ENCODE data around the gene OR52W1. TPM values are rescaled to one million over a fixed set of nuclear protein-coding genes. Genes with fewer than 3 reads are reported as not detected.
A peak's percentile ranks its signal among the peaks of the same experiment; 100 is the strongest.

The OR52W1 gene
- total RNA-seq, 1 donor from 2014 or later: not detected

GRCh38 chr11:6233984-6234386 is 35.0 kb downstream of the OR52W1 start:
- Mint-ChIP-seq H3K4me1 (ENCODE audit: unreplicated experiment) (peaks cover 19% of the 10 kb centered on the region), H3K36me3 (ENCODE audit: unreplicated experiment) (no peaks in the 10 kb centered on the region), H3K27me3 (ENCODE audit: unreplicated experiment) (peaks cover 2% of the 10 kb centered on the region), H3K27ac (ENCODE audit: unreplicated experiment) (peak overlapping the region; percentile 99), H3K9me3 (ENCODE audit: unreplicated experiment) (no peaks in the 10 kb centered on the region), H3K4me3 (ENCODE audit: unreplicated experiment) (peak overlapping the region; percentile 99)
- no peak for TF ChIP-seq CTCF (IDR thresholded peaks at IDR 0.05)
- DNase-seq (ENCODE audit: extremely low spot score, unreplicated experiment): no peak

- peak within 1 kb of the TSS; percentile 99 for H3K4me3 Mint-ChIP-seq (ENCODE audit: unreplicated experiment)
- DNase-seq (ENCODE audit: extremely low spot score, unreplicated experiment): peak; percentile 100
- H3K9me3 Mint-ChIP-seq (ENCODE audit: unreplicated experiment): no peaks in the 10 kb centered on the region
- no peak for TF ChIP-seq CTCF (IDR thresholded peaks at IDR 0.05)
- H3K36me3 Mint-ChIP-seq (ENCODE audit: unreplicated experiment): no peaks in the 10 kb centered on the region
- H3K27me3 Mint-ChIP-seq (ENCODE audit: unreplicated experiment): peaks cover 2% of the 10 kb centered on the region
- peaks cover 19% of the 10 kb centered on the region for H3K4me1 Mint-ChIP-seq (ENCODE audit: unreplicated experiment)
- H3K27ac Mint-ChIP-seq (ENCODE audit: unreplicated experiment): peak within 1 kb of the TSS; percentile 99
These were observed 35.5 kb downstream of the OR52W1 start, which contains the start of gene FHIP1B for GRCh38 chr11:6234387-6235107. Gene FHIP1B (minus strand): TSS chr11:6234636. CDS start chr11:6224516, 10,120 bp downstream.

GRCh38 chr11:6237266-6237665 is 38.2 kb downstream of the OR52W1 start:
- H3K9me3 Mint-ChIP-seq (ENCODE audit: unreplicated experiment): no peaks in the 10 kb centered on the region
- H3K27ac Mint-ChIP-seq (ENCODE audit: unreplicated experiment): no peak overlapping the region
- peaks cover 19% of the 10 kb centered on the region for H3K4me1 Mint-ChIP-seq (ENCODE audit: unreplicated experiment)
- peaks cover 7% of the 10 kb centered on the region for H3K27me3 Mint-ChIP-seq (ENCODE audit: unreplicated experiment)
- no peak for TF ChIP-seq CTCF (IDR thresholded peaks at IDR 0.05)
- no peak for DNase-seq (ENCODE audit: extremely low spot score, unreplicated experiment)
- no peak overlapping the region for H3K4me3 Mint-ChIP-seq (ENCODE audit: unreplicated experiment)
- H3K36me3 Mint-ChIP-seq (ENCODE audit: unreplicated experiment): no peaks in the 10 kb centered on the region

GRCh38 chr11:6237761-6238302 is 38.8 kb downstream of the OR52W1 start:
- no peak for TF ChIP-seq CTCF (IDR thresholded peaks at IDR 0.05)
- H3K36me3 Mint-ChIP-seq (ENCODE audit: unreplicated experiment): no peaks in the 10 kb centered on the region
- H3K4me1 Mint-ChIP-seq (ENCODE audit: unreplicated experiment): peaks cover 19% of the 10 kb centered on the region

GRCh38 chr11:6238902-6239301 is 39.9 kb downstream of the OR52W1 start, which contains the start of gene CNGA4:
Gene CNGA4 (plus strand): TSS chr11:6239089. CDS start chr11:6239207, 118 bp downstream.
- no peak for TF ChIP-seq CTCF (IDR thresholded peaks at IDR 0.05)

More at GRCh38 chr11:6237761-6238302, 38.8 kb downstream of the OR52W1 start:
- no peaks in the 10 kb centered on the region for H3K9me3 Mint-ChIP-seq (ENCODE audit: unreplicated experiment)
- H3K4me3 Mint-ChIP-seq (ENCODE audit: unreplicated experiment): no peak overlapping the region
- H3K27ac Mint-ChIP-seq (ENCODE audit: unreplicated experiment): no peak overlapping the region
- no peak for DNase-seq (ENCODE audit: extremely low spot score, unreplicated experiment)
- H3K27me3 Mint-ChIP-seq (ENCODE audit: unreplicated experiment): peaks cover 11% of the 10 kb centered on the region

More at GRCh38 chr11:6238902-6239301, 39.9 kb downstream of the OR52W1 start, which contains the start of gene CNGA4:
- DNase-seq (ENCODE audit: extremely low spot score, unreplicated experiment): no peak
- H3K36me3 Mint-ChIP-seq (ENCODE audit: unreplicated experiment): no peaks in the 10 kb centered on the region
- H3K27me3 Mint-ChIP-seq (ENCODE audit: unreplicated experiment): peaks cover 22% of the 10 kb centered on the region
- no peak within 1 kb of the TSS for H3K27ac Mint-ChIP-seq (ENCODE audit: unreplicated experiment)
- no peak within 1 kb of the TSS for H3K4me3 Mint-ChIP-seq (ENCODE audit: unreplicated experiment)
- H3K9me3 Mint-ChIP-seq (ENCODE audit: unreplicated experiment): no peaks in the 10 kb centered on the region
- H3K4me1 Mint-ChIP-seq (ENCODE audit: unreplicated experiment): peaks cover 10% of the 10 kb centered on the region
